MV-4-11 (cell line): ENCODE data around the gene ADAMTS18.
"Not testable (repeated sequence)": the region's sequence is repeated elsewhere in the genome, so short reads cannot be mapped to it uniquely, and the experiment has no call there.

Experiments
- DNase-seq: peaks from one replicate; lab custom pipeline; 2025; lab: John Stamatoyannopoulos, UW

ADAMTS18 gene, protein sequence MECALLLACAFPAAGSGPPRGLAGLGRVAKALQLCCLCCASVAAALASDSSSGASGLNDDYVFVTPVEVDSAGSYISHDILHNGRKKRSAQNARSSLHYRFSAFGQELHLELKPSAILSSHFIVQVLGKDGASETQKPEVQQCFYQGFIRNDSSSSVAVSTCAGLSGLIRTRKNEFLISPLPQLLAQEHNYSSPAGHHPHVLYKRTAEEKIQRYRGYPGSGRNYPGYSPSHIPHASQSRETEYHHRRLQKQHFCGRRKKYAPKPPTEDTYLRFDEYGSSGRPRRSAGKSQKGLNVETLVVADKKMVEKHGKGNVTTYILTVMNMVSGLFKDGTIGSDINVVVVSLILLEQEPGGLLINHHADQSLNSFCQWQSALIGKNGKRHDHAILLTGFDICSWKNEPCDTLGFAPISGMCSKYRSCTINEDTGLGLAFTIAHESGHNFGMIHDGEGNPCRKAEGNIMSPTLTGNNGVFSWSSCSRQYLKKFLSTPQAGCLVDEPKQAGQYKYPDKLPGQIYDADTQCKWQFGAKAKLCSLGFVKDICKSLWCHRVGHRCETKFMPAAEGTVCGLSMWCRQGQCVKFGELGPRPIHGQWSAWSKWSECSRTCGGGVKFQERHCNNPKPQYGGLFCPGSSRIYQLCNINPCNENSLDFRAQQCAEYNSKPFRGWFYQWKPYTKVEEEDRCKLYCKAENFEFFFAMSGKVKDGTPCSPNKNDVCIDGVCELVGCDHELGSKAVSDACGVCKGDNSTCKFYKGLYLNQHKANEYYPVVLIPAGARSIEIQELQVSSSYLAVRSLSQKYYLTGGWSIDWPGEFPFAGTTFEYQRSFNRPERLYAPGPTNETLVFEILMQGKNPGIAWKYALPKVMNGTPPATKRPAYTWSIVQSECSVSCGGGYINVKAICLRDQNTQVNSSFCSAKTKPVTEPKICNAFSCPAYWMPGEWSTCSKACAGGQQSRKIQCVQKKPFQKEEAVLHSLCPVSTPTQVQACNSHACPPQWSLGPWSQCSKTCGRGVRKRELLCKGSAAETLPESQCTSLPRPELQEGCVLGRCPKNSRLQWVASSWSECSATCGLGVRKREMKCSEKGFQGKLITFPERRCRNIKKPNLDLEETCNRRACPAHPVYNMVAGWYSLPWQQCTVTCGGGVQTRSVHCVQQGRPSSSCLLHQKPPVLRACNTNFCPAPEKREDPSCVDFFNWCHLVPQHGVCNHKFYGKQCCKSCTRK (N-terminal part only)

DNA sequence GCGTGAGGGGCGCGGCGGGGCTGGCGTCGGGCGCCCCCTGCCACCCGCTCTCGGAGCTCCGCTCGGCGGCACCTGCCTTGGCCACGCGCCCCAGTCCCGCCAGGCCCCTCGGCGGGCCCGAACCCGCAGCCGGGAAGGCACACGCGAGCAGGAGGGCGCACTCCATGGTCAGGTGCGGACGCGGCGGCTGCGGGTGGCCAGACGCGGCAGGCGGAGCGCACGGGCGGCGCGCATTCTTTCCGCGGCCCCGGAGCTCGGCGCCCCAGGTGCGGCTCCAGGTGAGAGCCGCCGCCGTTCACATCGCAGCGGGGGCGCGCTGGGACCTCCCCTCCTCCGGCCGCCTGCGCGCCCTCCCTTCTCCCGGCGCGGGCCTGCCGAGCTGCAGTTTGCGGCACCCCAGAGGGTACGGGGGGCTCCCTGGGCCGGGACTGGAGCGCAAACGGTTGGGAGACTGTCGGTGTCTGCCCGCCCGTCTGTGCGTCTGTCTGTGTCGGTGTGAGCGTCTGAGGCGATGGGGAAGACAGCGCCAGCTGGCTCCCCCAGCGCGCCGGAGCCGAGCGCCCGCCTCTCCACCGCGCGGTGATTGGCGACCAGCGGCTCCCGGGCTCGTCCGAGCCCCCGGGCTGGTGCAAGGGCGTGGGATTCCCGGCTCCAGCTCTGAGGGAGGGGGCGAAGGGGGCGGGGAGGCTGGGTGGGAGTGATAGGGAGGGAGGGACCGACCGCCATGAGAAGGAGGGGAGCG lies at the start of gene ADAMTS18:
ADAMTS18 (minus strand) TSS at position 505 of the 742 bp plus-strand sequence; CDS start at position 166, 339 bp downstream.
- no peak for DNase-seq

DNA sequence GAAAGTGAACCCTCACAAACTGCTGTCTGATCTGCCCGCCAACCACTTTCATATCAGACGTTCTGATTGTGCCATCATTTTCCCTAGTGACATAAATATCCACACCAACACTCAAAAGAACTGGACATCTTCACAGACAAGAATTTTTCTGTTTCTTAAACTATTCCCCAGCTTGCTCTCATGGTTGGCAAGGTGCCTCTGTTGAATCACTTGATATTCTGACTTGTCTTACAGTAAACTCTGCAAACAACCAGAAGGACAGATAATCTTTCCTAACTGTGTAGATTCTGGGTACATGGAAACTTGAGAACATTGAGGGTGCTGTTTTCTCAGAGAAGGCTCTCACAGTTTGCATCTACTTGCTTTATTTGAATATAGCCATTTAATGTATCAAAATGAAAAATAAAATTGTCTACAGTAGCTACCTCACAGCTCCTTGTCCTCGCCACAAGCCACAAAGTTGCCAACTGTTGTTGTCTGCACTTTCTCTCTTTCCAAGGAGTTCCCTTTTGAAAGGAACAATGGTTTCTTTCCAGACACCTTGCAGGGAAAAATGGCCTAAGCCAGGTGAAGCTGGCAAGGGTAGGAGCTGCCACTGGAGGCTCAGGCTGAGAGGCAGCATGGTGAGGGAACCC lies 46.0 kb upstream of the ADAMTS18 start:
- DNase-seq = no peak

DNA sequence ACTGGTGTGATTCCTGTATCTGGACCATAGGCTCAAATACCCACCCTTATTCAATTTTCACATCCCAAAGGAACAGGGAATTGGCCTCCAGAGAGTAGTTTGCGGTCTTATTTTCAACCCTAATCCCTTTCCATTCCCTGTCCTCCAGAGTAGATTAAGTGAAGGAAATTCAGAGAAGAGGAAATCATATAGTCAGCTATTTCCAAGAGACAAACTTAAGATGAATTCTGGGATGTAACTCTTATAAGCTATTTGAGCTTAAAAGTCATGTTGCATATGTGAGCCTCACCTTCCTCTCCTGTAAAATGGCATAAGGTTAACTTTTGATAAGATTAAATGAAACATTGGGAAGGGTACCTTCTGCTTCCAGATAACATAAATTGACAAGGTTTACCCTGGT lies 37.4 kb upstream of the ADAMTS18 start:
- DNase-seq = no peak

DNA sequence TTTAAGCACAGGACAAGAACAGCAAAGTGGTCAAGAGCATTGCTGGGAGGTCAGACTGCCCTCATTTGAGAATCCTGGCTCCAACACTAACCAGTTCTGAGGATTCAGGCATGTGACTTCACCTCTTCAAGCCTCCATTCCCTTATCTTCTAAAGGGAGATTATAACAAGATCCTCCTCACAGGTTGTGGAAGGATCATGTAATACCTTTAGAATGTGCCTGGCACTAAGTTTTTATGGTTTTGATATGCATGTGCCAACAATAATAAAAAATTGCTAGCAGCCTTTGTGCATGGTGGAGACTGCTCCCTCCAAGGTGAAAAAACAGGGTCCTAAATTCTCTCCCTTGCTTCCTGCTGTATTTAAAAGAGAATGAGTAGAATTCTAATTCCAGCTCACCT lies 36.0 kb upstream of the ADAMTS18 start:
- no peak for DNase-seq

DNA sequence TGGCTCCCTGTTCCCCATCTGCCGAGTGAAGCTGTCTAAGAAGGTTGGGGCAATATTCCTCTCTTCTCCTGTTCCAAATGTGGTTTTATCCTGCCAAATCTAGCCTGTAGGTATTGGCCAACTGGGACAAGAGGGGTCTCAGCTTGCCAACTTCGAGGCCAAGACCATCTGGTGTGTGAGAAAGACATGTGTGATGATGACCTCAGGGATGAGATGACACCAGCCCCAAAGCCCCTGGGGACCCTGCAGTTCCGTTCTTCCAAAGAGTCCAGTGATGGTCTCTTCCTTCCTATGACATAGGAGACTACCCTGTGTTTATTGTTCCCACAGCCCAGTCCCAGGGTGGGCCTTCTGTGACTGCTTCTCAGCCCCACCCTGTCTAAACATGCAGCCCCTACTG lies 34.8 kb upstream of the ADAMTS18 start:
- no peak for DNase-seq

DNA sequence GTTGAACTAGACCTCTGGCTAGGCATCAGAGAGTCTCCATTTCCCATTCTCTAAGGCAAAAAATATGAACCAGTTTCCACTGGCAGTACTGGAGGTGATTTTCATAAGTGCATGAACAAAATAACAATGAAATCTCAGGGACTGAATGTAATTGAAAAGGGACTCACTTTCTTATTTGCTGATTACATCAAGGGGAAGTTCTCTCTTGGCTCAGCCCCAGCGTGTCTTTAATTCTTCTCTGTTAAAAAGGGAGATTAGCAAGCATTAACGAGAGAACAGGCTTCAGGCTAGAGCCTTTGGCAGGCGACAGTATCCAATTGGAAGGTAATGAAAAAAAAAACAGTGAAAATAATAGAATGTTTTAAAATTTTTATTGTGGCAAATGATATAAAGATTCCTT lies 34.0 kb upstream of the ADAMTS18 start:
- DNase-seq = no peak

DNA sequence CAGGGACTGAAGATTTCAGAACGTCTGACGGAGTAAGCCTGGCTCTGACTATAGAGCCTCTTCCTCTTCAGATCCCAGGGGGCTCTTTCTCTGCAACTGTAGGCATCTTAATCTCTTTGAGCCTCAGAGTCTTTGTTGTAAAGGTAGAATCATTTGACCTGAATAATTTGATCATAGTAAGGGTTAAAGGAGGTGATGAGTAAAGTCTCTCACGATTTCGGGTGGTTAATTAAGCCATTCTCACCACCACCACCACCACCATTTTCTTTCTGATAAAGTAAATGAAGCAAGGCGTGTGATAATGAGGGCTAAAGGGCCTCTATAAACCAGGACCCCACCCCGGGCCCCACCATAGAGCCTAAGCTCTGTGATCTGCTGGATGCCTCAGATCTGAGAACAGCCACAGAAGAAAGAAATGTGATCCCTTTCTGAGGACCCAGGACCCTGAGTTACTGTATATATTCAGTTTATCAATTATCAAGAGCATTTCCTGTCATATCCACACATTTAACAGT lies 33.0 kb upstream of the ADAMTS18 start:
- no peak for DNase-seq

DNA sequence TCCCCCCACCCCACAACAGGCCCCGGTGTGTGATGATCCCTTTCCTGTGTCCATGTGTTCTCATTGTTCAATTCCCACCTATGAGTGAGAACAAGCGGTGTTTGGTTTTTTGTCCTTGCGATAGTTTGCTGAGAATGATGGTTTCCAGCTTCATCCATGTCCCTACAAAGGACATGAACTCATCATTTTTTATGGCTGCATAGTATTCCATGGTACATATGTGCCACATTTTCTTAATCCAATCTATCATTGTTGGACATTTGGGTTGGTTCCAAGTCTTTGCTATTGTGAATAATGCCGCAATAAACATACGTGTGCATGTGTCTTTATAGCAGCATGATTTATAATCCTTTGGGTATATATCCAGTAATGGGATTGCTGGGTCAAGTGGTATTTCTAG lies 28.8 kb upstream of the ADAMTS18 start:
- DNase-seq = not testable (repeated sequence)

DNA sequence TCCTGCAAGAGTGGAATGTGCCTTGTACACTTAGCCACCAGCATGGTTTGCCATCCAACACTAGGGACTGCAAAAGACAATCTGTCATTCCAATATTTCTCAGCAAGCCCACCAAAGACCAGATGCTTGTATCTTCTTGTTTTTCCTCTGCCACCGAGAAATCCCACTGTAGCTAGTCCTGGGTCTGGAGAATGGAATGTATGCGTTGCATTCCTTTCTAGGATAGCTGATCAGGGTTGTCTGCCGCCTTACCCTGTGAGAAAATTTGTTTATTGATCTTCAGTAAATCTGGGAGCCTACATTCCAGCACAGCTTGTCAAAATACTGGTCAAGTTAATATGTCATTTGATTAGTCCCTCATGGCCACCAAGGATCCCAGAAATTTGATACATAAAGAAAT lies 28.1 kb upstream of the ADAMTS18 start:
- DNase-seq = no peak

DNA sequence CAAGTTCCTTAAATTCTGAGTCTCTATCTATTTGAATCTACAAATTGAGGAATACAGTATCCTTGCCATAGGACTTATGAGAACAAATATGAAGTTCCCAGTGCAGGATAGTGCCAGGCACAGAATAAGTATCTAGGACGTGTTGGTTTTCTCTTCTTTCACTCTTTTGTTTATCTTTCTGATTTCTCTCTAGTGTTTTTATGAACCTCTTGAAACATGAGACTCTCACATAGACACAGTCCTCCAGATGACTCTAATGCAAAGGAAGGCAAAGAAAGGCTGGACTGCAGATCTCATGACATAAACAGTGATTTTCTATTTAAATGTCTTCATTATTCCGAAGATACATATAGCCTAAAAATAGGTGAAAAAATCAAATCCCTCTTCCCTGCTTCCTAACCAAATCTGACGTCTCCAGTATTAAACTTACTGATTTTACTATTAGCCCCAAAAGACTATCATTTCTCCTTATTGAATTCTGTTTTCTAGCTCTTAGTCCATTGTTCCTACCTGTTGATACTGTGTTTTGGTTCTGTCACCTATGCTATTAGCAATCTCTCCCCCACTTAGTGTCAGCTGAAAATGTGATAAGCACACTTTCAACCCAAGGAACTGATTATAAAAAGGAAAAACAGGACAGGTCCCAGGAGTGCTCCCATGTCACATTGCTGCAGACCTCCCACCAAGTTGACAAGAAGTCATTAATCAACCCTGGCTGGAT lies 24.9 kb upstream of the ADAMTS18 start:
- DNase-seq = no peak

DNA sequence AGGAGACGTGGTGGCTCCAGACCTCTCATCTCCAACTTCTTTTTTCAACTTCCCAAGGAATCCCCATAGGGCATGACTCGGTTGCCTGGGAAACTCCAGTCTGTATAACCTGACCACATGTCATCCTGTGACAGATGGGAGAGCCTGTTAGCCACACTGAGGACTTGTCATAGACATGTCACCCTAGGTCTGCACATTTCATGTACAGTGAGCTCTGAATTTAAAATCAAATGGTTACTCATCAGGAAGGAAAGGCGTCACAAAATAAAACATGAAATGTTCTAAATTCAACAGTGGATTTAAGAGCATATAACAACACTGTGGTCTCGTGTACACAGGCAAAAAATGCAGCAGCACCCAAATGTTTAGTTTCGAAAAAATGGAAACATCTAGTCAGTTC lies 22.2 kb upstream of the ADAMTS18 start:
- no peak for DNase-seq

DNA sequence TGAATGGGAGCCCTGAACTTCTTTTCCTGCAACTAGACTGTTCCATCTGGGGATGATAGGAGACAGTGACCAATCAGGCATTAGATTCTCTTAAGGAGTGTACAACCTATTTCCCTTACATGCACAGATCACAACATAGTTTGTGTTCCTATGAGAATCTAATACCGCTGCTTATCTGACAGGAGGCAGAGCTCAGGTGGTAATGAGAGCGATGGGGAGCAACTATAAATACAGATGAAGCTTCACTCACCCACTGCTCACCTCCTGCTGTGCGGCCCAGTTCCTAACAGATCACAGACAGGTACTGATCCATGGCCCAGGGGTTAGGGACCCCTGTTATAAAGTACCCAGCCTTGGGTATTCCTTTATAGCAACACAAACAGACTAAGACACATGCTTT lies 17.4 kb upstream of the ADAMTS18 start:
- DNase-seq = no peak

DNA sequence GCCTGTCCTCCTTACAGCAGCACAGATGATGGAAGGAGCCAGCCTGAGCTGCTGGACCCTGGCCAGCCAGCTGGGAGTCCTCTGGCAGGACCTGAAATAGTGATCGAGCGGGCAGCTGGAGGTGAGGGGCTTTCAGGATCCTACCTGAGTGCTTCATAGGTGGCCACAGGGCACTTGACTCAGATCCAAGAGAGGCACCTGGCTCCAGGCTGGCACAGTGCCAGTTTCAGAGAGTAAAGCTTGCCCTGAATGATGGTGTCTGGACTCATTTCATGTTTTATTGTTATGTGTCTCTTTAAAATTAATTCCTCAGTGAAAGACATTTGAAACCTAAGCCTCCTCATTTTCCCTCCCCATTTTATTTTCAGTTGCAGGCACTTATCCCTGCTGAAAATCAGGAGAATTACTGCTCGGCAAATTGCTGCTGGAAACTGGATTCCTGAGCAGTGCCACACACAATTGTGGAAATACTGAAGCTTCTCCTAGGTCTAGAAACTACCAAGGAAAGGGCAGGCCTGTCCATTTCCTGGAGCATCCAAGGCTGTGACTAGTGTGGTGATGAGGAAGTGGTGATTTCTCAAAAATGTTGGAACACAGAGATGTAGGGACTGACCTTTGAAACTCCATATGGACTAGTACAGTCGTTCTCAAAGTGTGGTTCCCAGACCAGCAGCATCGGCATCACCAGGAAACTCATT lies 16.1 kb upstream of the ADAMTS18 start:
- DNase-seq = no peak

DNA sequence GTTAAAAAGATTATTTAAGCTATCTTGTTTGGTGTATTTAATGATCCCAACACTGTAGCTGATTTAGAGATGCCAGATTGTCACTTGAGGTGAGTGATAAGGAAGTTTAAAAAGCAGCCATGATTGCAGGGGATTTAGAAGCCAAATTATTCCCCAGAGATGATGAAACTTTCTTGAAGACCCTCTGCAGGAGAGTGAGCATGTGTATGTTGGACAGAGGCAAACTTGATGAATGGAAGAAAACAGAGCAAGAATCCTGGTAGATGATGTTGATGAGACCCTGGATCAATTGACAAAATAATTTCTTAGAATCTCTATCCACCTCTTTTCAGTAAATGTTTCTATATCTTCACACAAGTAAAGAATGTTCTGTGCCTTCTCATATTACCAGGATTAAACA lies 14.4 kb upstream of the ADAMTS18 start:
- no peak for DNase-seq

DNA sequence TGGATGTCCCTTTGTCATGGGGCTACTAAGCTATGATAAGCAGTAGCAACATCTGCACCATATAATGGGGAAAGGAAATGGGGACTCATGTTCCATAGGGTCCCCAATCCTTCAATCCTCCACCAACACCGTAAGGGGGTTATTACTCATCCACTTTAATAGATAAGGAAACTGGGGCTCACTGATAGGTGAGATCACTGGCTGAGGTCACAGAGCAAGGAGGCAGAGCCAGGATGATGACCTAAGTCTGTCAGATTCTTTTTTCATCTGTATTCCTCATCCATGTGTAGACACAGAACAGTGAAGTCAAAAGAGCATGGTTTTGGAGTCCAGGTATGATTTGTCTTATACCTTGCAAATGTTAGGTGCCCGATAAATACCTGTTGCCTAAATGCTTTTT lies 10.5 kb upstream of the ADAMTS18 start:
- no peak for DNase-seq

DNA sequence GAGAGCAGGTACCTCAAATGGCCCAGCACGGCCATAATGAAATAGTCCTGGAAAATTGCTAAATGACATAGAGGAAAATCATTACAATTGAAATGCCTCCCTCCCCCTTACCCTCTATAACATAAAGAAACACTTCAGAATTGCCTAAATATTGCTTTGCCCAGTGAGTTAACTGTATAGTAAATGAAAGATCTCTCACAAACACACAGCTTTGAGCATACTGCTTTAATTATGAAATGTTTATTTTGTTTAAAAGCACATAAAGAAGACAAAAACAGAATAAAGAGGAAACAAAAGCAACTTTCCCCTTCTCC lies 9.3 kb upstream of the ADAMTS18 start:
- DNase-seq = no peak

DNA sequence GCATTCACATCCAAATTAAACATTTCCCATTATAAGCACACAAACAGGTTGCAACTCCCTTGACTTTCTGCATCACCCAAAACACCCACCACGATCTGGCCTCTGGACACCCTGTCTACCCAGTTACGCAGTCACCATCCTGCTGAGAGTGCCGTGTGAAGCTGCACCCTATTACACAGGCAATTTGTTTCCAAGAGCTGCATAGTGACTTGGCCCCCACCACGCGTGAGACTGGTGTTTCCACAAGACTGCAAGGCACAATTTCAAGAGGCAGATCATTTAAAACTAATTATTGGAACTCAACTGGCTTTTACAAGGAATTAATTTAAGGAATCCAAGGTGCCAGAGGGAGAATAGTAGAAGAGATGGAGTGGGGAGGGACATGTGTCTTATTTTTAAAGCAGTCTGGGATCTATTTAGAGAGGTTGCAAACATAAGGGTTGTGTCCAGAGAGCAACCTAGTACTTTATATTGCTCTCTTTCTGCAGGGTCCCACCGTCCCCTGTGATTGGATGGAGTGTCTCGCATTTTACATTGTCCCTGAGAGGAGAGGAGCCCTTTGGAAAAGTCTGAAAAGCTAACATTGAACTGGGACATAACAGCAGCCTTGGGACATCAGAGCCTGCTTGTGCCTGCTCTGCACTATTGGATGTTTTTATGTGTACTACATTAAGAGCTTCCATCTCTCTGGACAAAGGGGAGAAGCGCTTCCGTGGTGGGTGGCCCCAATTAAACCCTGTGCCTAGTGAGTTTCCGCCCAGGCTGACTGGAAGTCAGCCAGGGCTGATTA lies 8.7 kb upstream of the ADAMTS18 start:
- no peak for DNase-seq

DNA sequence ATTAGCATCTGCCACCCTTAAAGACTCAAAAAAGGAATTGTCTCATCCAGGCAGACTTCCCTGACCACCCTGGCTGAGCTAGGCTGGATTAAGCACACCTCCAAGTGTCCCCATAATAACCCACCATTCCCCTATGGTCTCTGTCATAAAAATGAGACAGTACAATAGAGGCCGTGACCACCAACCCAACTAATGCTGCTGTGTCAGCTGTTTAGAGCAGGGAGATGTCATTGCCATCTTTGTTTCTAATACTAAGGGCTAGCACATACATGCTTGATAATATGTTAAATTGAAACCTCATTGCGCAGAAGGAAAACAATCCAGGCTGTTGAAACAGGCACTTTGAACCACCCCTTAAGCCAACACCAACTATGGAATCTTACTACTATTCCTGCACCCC lies 7.2 kb upstream of the ADAMTS18 start:
- DNase-seq = no peak

DNA sequence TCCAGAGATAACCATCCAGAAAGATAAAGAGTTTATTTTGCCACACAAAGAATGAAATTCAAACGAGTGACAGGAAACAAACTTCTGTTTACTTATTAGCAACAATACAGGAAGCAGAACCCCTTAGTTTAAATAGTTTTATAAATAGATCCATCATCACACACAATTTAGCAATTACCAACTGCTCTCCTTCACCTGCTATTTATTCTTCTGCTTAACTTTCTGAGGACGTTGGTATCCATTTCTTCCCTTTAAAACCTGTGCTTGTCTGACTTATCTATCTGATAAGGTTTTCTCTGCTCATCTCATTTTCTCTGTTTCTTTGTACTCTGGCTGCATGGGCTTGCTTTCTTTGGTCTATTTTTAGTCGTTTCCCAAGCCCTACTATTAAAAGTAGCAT lies 4.3 kb upstream of the ADAMTS18 start:
- no peak for DNase-seq
